NB4 (cell line): Measurements from ENCODE around the gene PSMD3.

Experiments used
- CTCF ChIP-seq: IDR thresholded peaks from one replicate; pipeline ENCODE4 v1.5.1; 2012; ENCODE audit warnings: low read depth, low read length
- MYC ChIP-seq: IDR thresholded peaks from 2 replicates; pipeline ENCODE4 v1.6.1; 2011; ENCODE audit warnings: low read depth, low read length

- TF ChIP-seq CTCF (no peak), MYC (no peak)
Observed at GRCh38 chr17:39975801-39976200, 4.8 kb upstream of the PSMD3 start.
